Stimulated activated CD8-positive, alpha-beta memory T cell treated with anti-CD3 and anti-CD28 coated beads, Interleukin-7, amount 100 ng/mL, for 1 hour (primary cell): ENCODE data around the gene WDR64.

Experiments used
- DNase-seq, 2 donors: peaks; one replicate each; pipeline ENCODE4 v3.0.0-alpha.2; 2020; ENCODE audit warnings: low read depth in 2 of 2

WDR64 gene

DNA sequence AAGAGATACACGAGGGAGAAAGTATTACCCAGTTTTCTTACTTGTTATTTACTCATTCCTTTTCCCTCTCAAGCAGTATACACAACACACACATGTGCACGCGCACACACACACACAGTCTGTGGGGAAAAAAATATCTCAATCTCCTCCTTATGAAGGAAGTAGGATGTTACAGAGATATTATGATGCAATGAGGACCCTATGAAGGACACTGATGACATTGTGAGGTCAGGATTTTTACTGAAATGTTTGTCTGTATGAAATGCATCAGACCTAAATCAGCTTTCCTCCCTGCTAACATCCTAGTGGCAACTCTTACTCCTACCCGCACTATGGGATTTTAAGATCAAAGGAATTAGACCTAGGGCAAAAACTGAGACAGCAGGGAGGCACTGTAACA, at the start of gene WDR64:
Gene WDR64 (plus strand): TSS at position 270 of the 400 bp plus-strand sequence. CDS start 204 bp downstream, outside the sequence.
- DNase-seq = no peak

DNA sequence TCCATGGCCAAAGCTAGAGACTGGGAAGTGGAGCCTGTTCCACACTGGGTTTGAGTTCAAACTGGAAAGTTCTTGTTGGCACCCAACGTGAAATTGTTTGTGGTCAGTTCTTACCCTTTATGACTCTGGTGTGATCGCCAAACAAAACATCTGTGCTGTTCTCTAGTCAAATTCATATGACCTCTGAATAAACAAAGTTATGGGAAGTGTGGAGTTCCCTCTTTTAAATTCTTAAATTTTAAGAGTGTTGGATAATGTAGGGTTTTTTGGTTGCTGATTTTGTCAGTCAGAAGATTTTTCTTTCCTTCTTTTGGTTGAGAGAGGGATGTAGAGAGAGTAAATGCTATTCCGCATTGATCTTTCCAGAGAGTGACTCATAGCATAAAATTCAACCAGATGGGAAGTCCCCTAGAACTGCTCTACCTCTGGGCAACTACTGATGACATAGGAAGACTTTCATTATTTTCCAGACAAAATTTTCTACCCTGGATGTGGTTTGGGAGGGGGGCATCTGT, 48.3 kb upstream of the WDR64 start:
- no peak for DNase-seq

DNA sequence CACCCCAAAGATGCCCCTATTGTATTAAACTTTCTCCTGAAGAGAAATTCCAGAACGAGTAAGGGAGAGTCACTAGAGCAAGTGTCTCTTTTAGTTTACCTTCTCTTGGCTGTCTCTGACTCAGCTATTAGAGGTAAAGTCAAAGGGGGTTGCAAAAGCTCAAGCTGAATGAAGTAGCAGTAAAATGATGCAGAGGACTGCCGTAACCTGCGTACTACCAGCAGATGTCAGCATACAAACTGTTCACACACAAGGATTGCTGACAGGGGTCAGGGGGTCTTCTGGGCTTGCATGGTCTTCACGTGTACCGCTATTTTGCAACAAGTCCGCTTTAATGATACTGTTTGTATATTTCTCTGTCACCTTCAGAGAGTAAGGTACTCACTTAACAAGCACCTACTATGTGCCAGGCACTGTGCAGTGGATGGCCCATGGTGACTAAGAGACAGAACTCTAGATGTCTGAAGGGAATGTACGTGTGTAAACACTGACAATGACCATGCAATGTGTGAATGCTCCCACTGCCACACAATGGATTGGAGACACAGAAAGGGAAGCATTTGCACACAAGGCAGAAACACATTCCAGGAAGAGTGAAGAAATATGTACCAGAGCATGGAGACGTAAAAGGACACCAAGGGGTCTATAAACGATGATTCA, 46.8 kb upstream of the WDR64 start:
- no peak for DNase-seq

GRCh38 chr1:241606544-241606943, 45.5 kb upstream of the WDR64 start:
- no peak for DNase-seq

GRCh38 chr1:241607497-241607896, 44.6 kb upstream of the WDR64 start:
- no peak for DNase-seq

GRCh38 chr1:241608379-241609033, 43.6 kb upstream of the WDR64 start:
- DNase-seq = no peak

GRCh38 chr1:241610056-241610815, 41.8 kb upstream of the WDR64 start:
- DNase-seq = no peak

GRCh38 chr1:241611063-241611462, 41.0 kb upstream of the WDR64 start:
- no peak for DNase-seq

- DNase-seq = no peak
These were observed 40.3 kb upstream of the WDR64 start for GRCh38 chr1:241611736-241612135.

DNA sequence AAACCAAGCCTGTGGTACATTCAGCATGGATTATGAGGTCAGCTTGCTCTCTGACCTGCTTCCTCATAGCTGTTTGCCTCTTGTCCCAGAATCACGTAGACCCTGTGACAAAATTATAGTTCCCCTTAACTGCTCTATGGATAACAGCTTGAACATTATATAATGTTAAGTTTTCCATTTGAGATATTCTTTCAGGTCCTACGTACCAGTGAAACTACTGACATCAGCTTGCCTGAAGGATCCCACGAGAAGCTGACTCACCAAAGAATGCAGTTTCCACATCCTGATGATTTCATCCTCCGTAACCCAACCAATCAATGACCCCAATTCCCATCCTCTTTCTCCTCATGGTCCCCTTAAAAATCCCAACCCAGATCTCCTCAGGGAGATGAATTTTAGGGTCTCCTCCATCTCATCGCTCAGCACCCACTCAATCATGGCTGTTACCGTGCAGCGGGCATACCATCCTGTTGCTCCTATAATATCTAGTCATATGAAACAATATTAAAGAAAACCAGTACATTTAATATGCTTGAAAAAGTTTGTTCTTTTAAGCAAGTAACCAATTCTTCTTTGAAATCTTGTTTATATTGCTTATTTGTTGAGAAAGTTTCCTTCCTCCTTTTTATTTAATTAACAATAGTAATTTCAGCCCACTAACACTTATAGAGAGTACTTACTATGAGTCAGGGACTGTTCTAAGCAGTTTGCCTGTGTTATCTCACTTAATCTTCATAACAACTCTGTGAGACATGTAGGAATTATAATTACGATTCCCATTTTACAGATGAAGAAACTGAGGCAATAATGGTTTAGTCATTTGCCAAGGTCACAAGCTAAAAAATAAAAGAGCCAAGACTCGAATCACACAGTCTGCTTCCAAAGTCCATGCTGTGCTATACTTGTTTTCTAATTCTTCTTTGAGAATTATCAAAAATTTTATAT, 39.3 kb upstream of the WDR64 start:
- DNase-seq = no peak

DNA sequence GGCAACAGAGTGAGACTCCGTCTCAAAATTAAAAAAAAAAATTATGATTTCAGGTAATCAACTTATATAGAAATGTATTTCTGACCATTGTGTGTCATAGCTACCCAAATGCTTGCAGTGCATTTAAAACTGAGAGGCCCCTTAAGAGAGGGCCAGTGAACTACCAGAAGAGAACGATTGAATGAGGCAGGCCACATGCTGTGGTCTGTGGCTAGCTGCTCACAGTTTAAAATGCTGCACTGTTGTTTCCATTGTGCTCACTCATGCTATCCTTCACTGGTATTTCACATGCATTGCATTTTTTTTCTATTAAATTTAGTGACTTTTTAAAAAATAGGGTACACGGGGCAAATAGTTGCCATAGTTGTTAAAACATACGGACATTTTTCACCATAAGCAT, 37.9 kb upstream of the WDR64 start:
- no peak for DNase-seq

- no peak for DNase-seq
These were observed 37.5 kb upstream of the WDR64 start for GRCh38 chr1:241614572-241614971.

DNA sequence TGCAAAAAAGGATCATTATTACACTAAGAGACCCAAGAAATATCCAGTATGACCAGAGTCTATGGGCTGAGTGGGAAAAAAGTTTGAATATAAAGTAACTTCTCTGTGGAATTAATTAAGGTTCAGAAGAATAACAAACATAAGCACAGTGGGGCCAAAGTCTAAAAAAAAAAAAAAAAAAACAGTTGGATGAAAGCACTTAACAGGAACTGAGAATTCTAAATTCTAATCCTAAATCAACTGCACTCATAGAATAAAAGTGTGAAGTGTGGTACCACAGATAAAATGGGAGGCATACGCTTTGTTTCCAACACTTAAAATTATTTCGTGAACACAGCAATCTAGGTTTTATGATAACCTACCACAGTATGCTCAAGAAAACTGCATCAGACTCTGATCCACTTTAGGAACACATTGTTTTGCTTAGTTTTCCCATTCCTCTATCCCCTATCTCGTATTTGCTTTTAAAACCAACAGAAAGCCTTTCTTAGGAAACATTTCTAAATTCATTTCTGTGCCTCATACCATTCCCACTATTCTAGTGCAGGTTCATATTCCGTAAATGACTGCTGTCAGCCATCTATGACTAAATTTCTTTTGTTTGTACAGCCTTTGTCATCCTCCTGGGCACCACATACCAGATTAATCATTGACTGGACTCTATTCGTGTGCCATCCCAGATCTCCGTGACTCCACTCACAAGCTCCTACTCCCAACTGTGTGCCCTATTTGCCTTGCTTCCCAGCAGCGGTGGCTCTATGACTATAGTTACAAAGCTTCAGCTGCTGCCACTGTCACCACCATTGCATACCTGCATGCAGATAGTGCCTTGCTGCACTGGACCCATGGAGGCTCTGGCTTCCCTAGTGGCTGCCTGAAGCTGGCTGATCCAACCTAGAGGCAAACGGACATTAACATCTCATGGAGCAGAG, 36.8 kb upstream of the WDR64 start:
- no peak for DNase-seq

- DNase-seq = no peak
These were observed 34.7 kb upstream of the WDR64 start for GRCh38 chr1:241617426-241617825.

- DNase-seq = no peak
These were observed 29.4 kb upstream of the WDR64 start for GRCh38 chr1:241622669-241623068.

DNA sequence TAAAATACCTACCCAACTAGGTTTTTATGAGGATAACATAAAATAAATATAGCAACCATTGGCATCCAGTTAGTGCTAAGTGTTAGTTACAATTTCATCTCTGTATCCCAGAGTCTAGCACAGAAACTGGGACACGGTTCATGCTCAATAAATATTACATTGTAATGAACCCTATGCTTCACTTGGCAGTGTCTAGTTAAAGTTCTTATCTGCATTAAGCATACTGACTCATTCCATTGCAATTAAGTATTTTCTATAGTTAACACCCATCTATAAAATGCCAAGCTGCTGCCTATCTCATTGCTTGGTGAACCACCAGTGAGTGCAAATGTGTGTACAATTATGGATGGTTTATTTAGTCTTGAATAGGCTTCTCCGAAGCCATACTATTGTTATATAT, 27.1 kb upstream of the WDR64 start:
- no peak for DNase-seq

DNA sequence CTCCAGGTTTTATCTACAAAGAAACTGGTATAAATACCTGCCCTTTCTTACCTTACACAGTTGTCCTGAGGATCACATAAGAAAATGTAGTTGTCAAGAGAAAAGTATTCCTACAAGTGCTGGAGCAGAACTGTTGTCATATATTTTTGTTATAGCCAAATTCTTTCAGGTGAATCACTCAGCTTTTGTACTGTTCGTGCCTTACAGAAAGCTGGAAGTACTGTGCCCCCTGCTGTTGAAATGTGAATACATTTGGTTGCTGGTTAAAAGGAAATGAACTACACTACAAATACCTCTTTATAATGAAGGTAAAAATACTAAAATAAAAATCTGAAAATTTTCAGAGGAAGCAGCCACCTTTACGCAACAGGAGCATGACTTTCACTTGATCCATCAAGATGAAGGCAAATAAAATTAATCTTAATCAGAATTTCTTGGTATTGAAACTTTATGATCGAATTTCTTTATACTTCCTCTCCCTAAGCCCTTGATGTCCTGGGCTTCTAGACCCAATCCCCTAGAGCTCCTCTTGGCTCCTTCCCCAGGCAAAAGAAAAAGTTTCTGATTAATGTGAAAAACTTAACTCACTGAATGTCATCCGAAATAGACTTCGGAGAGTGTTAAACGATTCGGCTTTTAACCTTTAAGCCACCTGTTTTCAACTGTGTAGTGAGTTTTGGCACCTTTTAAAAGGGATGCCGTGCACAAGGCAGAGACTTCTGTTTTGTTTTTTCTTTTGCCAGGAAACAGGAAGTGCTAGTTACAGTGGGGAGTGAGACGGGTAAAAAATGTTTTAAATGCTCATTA, 24.4 kb upstream of the WDR64 start:
- no peak for DNase-seq

DNA sequence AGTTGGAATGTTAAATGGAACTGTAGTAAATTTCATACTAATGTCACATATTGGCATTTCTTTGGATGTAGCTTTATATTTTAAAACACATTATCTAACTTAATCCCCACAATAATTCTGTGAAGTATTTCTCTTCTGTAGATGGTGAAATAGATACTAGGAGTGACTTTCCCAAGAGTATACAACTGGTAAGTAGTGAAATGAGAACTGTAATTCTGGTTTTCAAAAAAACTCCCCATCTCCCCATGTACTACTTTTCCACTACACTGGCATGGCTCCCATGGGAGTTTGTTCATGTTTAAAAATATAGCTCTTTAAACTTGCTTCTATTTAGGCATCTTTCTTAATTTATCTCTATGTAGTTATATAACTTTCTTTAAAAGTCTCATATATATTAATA, 22.1 kb upstream of the WDR64 start:
- no peak for DNase-seq

GRCh38 chr1:241630476-241630875, 21.6 kb upstream of the WDR64 start:
- DNase-seq = no peak

DNA sequence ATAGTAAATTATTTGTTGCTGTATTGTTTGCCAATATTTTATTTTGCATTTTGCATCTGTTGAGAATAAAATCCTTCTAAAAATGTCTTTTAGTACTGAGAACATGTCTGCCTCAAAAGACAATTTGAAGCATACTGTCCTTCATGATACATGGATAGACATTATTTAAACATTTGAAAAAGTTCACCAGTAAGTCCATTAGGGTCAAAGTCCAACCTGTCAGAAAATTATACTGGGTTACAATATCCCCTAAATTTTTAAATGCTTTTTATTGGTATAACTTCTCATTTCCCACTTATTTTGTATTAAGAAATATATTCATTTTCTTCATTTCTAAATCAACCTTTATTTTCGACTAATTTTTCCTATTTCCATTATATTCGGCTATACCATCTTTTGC, 21.2 kb upstream of the WDR64 start:
- DNase-seq = no peak
